HEK293 (cell line): ENCODE data around the gene TSPAN7.

Experiments used
- CTCF ChIA-PET: fragments of 350-600 bp; formaldehyde crosslinking; extraction: SDS; loops from one replicate; lab custom pipeline; 2021; ENCODE audit warnings: antibody characterized with exemption; lab: Yijun Ruan, JAX
- POLR2A ChIA-PET: fragments of 300-600 bp; formaldehyde crosslinking; extraction: SDS; loops from one replicate; lab custom pipeline; 2020; ENCODE audit warnings: antibody characterized with exemption, inconsistent platforms; lab: Yijun Ruan, JAX
- H3K27ac ChIP-seq: fragments of 200-500 bp; sonication (Bioruptor generic); 2 replicates; pipeline ENCODE4 v1.5.1; 2014; ENCODE audit warnings: low read depth, low read length, control low read depth, inconsistent platforms; ENCODE audit errors: extremely low read depth
- H3K36me3 ChIP-seq, 2 experiments: fragments of 200-500 bp in 1 of 2; sonication (Bioruptor generic) in 1 of 2; 1 replicate in 1 of 2; 2 replicates in 1 of 2; pipeline ENCODE4 v1.5.1; 2014 to 2017; ENCODE audit warnings: inconsistent platforms in 2 of 2, low read length in 2 of 2; ENCODE audit not compliant: control insufficient read depth in 2 of 2, insufficient read depth in 1 of 2
- H3K4me1 ChIP-seq: fragments of 200-500 bp; sonication (Bioruptor generic); 2 replicates; pipeline ENCODE4 v1.5.1; 2014; ENCODE audit warnings: mild to moderate bottlenecking, low read length, inconsistent platforms; ENCODE audit not compliant: control insufficient read depth, insufficient read depth
- H3K4me3 ChIP-seq: 2 replicates; pipeline ENCODE4 v1.5.1; 2011; ENCODE audit warnings: low read depth, mild to moderate bottlenecking, control low read depth, low read length, moderate library complexity
- H3K9me3 ChIP-seq: fragments of 200-500 bp; sonication (Bioruptor generic); 2 replicates; pipeline ENCODE4 v1.5.1; 2014; ENCODE audit warnings: low read depth, low read length, inconsistent platforms; ENCODE audit not compliant: control insufficient read depth, insufficient read depth
- GLI4 ChIP-seq: fragments of 450-650 bp; formaldehyde crosslinking; IDR thresholded peaks from 2 replicates; pipeline ENCODE4 v1.5.1; 2016; ENCODE audit warnings: missing biosample characterization, missing genetic modification characterization
- KLF7 ChIP-seq: fragments of 450-650 bp; formaldehyde crosslinking; IDR thresholded peaks from 2 replicates; pipeline ENCODE4 v1.5.1; 2016; ENCODE audit warnings: missing biosample characterization, missing genetic modification characterization, borderline replicate concordance
- MEIS1 ChIP-seq: sonication (generic); formaldehyde crosslinking; IDR thresholded peaks from 2 replicates; pipeline ENCODE4 v1.8.1; 2022; ENCODE audit warnings: missing genetic modification reagents, mild to moderate bottlenecking, borderline replicate concordance
- MZF1 ChIP-seq: fragments of 450-650 bp; formaldehyde crosslinking; IDR thresholded peaks from 2 replicates; pipeline ENCODE4 v1.5.1; 2017; ENCODE audit warnings: missing biosample characterization, missing genetic modification characterization, borderline replicate concordance
- REST ChIP-seq: fragments of 450-650 bp; formaldehyde crosslinking; IDR thresholded peaks from 2 replicates; pipeline ENCODE4 v1.5.1; 2016; ENCODE audit warnings: missing biosample characterization, missing genetic modification characterization
- ZBTB17 ChIP-seq: fragments of 450-650 bp; formaldehyde crosslinking; IDR thresholded peaks from 2 replicates; pipeline ENCODE4 v1.5.1; 2016; ENCODE audit warnings: missing biosample characterization, missing genetic modification characterization
- ZBTB49 ChIP-seq: fragments of 450-650 bp; formaldehyde crosslinking; IDR thresholded peaks from 2 replicates; pipeline ENCODE4 v1.5.1; 2016; ENCODE audit warnings: missing biosample characterization, missing genetic modification characterization, low read depth
- ZBTB7A ChIP-seq: fragments of 450-650 bp; formaldehyde crosslinking; IDR thresholded peaks from 2 replicates; pipeline ENCODE4 v1.5.1; 2016; ENCODE audit warnings: low read depth, missing biosample characterization, missing genetic modification characterization
- ZEB2 ChIP-seq: fragments of 450-650 bp; formaldehyde crosslinking; IDR thresholded peaks from 2 replicates; pipeline ENCODE4 v1.5.1; 2016; ENCODE audit warnings: missing biosample characterization, missing genetic modification characterization
- ZNF155 ChIP-seq: fragments of 450-650 bp; formaldehyde crosslinking; IDR thresholded peaks from 2 replicates; pipeline ENCODE4 v1.5.1; 2016; ENCODE audit warnings: missing biosample characterization, missing genetic modification characterization
- ZNF416 ChIP-seq: fragments of 450-650 bp; formaldehyde crosslinking; IDR thresholded peaks from 2 replicates; pipeline ENCODE4 v1.5.1; 2016; ENCODE audit warnings: missing biosample characterization, missing genetic modification characterization
- ZNF426 ChIP-seq: fragments of 450-650 bp; formaldehyde crosslinking; IDR thresholded peaks from 2 replicates; pipeline ENCODE4 v1.5.1; 2017; ENCODE audit warnings: missing biosample characterization, missing genetic modification characterization, mild to moderate bottlenecking, inconsistent platforms, moderate library complexity
- ZNF585B ChIP-seq: fragments of 450-650 bp; formaldehyde crosslinking; IDR thresholded peaks from 2 replicates; pipeline ENCODE4 v1.5.1; 2016; ENCODE audit warnings: missing biosample characterization, missing genetic modification characterization
- ZNF596 ChIP-seq: fragments of 450-650 bp; IDR thresholded peaks from 2 replicates; pipeline ENCODE4 v1.5.0; 2018; ENCODE audit warnings: missing biosample characterization, mild to moderate bottlenecking, missing genetic modification characterization, moderate library complexity
- ZNF654 ChIP-seq: fragments of 450-650 bp; formaldehyde crosslinking; IDR thresholded peaks from 2 replicates; pipeline ENCODE4 v1.5.1; 2016; ENCODE audit warnings: low read depth, missing biosample characterization, missing genetic modification characterization
- ZNF704 ChIP-seq: fragments of 450-650 bp; formaldehyde crosslinking; IDR thresholded peaks from 2 replicates; pipeline ENCODE4 v1.5.1; 2016; ENCODE audit warnings: missing biosample characterization, missing genetic modification characterization
- ZNF791 ChIP-seq: fragments of 450-650 bp; formaldehyde crosslinking; IDR thresholded peaks from 2 replicates; pipeline ENCODE4 v1.5.1; 2016; ENCODE audit warnings: missing biosample characterization, missing genetic modification characterization
- ZSCAN30 ChIP-seq: fragments of 450-650 bp; IDR thresholded peaks from 2 replicates; pipeline ENCODE4 v1.5.1; 2018; ENCODE audit warnings: missing biosample characterization, mild to moderate bottlenecking, missing genetic modification characterization, moderate library complexity
- TF ChIP-seq, protein P1 (sequence below): fragments of 450-650 bp; formaldehyde crosslinking; IDR thresholded peaks from 2 replicates; pipeline ENCODE4 v1.5.1; 2017; ENCODE audit warnings: missing biosample characterization, missing genetic modification characterization

The TSPAN7 gene

DNA sequence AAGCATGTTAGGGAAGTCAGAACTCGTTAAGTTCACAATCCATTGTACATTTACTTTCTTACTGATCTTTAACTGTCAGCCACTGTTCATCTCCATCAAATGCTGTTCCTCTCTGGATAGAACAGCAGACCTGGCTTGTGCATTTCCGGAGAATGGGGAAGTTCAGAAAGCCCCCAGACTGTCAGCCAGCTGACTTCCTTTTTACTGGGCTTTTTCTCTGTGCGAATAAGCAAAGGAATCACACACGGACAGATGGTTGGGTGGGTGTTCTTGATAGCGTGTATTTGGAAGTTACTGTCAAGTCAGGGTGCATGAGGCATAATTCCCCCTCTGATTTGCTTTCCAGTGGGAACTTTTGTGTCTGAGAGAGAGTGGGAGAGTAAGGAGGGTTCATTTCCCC is 56.8 kb downstream of the TSPAN7 start:
- TF ChIP-seq ZNF791 (tag by site-specific recombination) (no peak), ZBTB7A (tag by site-specific recombination) (no peak), ZNF155 (no peak), KLF7 (tag by site-specific recombination) (no peak), ZNF654 (tag by site-specific recombination) (no peak), ZBTB17 (tag by site-specific recombination) (no peak), ZNF416 (tag by site-specific recombination) (no peak), ZNF704 (tag by site-specific recombination) (no peak), ZBTB49 (tag by site-specific recombination) (no peak), REST (tag by site-specific recombination) (no peak), ZEB2 (tag by site-specific recombination) (no peak), MEIS1 (CRISPR knock-in tag) (no peak), MZF1 (tag by site-specific recombination) (no peak), ZNF596 (tag by site-specific recombination) (no peak), ZSCAN30 (no peak), ZNF426 (tag by site-specific recombination) (no peak), ZNF585B (tag by site-specific recombination) (no peak), GLI4 (tag by site-specific recombination) (no peak)
- TF ChIP-seq, protein P1, sequence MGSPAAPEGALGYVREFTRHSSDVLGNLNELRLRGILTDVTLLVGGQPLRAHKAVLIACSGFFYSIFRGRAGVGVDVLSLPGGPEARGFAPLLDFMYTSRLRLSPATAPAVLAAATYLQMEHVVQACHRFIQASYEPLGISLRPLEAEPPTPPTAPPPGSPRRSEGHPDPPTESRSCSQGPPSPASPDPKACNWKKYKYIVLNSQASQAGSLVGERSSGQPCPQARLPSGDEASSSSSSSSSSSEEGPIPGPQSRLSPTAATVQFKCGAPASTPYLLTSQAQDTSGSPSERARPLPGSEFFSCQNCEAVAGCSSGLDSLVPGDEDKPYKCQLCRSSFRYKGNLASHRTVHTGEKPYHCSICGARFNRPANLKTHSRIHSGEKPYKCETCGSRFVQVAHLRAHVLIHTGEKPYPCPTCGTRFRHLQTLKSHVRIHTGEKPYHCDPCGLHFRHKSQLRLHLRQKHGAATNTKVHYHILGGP, result no peak
- no peaks in the 10 kb centered on the region for H3K36me3 ChIP-seq
- no peak overlapping the region for H3K4me3 ChIP-seq
- H3K27ac ChIP-seq, result no peak overlapping the region
- CTCF ChIA-PET, result interaction anchor here (1.3 kb wide), 1 partner anchor 9 kb away, joined by 6 read pairs; no protein-coding TSS in a partner anchor
- POLR2A ChIA-PET, result no interaction called here
- H3K4me1 ChIP-seq, result no peaks in the 10 kb centered on the region
- H3K9me3 ChIP-seq, result no peaks in the 10 kb centered on the region
